Lower leg skin (tissue), 4 donors: ENCODE measurements around the gene HOXA13. TPM values are rescaled to one million over a fixed set of nuclear protein-coding genes. Genes with fewer than 3 reads are reported as not detected.
A peak's percentile ranks its signal among the peaks of the same experiment; 100 is the strongest.

Experiments
- DNase-seq, 2 donors: peaks; one replicate each; pipeline ENCODE4 v3.0.0-alpha.2; 2019; ENCODE audit warnings: low spot score in 2 of 2
- H3K4me3 ChIP-seq: fragments of 200-600 bp; sonication (generic); 2 replicates; pipeline ENCODE4 v1.5.1; 2017; ENCODE audit warnings: mild to moderate bottlenecking, low read depth; ENCODE audit not compliant: poor library complexity, severe bottlenecking
- POLR2A ChIP-seq, 2 donors: fragments of 450-650 bp; IDR thresholded peaks; one replicate each; pipeline ENCODE4 v1.6.1; 2016 to 2017; ENCODE audit warnings: antibody characterized with exemption in 2 of 2, mild to moderate bottlenecking in 1 of 2, moderate library complexity in 1 of 2
- WGBS, 2 donors: methylation state at CpG; one replicate each; pipeline ENCODE4 v1.1.5; 2018; 5-methylcytosine and 5-hydroxymethylcytosine counted together
- intact Hi-C: fragments of 100-400 bp; cut with DNase I; formaldehyde crosslinking; loops from one replicate; pipeline ENCODE4 v1.15.0; 2023; ENCODE audit warnings: low total_unique reads
- total RNA-seq, 4 donors: library from RNA; depleted of rRNA; stranded (reverse); fragments of >200 nt; gene quantifications; one replicate each; pipeline ENCODE4 v1.1.0, GENCODE V29; 2016
- TF ChIP-seq, protein P1 (sequence below), 3 donors: fragments of 450-650 bp; IDR thresholded peaks; one replicate each; pipeline ENCODE4 v1.5.1; 2016; ENCODE audit warnings: antibody characterized with exemption in 3 of 3, mild to moderate bottlenecking in 3 of 3, moderate library complexity in 2 of 3

Gene HOXA13
- total RNA-seq, 4 donors from 2014 or later: 0.11 to 0.54 (median 0.27) TPM

GRCh38 chr7:27154369-27154768 is 45.5 kb downstream of the HOXA13 start:
- peak; percentile 17 to 82 for DNase-seq
- intact Hi-C loops: loop anchor here (5.0 kb wide), 1 partner anchor 292 kb away; the partner anchor contains the start of gene SKAP2
- H3K4me3 ChIP-seq: no peak overlapping the region
- TF ChIP-seq, protein P1, sequence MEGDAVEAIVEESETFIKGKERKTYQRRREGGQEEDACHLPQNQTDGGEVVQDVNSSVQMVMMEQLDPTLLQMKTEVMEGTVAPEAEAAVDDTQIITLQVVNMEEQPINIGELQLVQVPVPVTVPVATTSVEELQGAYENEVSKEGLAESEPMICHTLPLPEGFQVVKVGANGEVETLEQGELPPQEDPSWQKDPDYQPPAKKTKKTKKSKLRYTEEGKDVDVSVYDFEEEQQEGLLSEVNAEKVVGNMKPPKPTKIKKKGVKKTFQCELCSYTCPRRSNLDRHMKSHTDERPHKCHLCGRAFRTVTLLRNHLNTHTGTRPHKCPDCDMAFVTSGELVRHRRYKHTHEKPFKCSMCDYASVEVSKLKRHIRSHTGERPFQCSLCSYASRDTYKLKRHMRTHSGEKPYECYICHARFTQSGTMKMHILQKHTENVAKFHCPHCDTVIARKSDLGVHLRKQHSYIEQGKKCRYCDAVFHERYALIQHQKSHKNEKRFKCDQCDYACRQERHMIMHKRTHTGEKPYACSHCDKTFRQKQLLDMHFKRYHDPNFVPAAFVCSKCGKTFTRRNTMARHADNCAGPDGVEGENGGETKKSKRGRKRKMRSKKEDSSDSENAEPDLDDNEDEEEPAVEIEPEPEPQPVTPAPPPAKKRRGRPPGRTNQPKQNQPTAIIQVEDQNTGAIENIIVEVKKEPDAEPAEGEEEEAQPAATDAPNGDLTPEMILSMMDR (IDR thresholded peaks at IDR 0.05): no peak
- TF ChIP-seq POLR2A (IDR thresholded peaks at IDR 0.05): no peak
- WGBS, 2 donors: 71% methylated on average over 10 of the region's 10 CpGs

DNA sequence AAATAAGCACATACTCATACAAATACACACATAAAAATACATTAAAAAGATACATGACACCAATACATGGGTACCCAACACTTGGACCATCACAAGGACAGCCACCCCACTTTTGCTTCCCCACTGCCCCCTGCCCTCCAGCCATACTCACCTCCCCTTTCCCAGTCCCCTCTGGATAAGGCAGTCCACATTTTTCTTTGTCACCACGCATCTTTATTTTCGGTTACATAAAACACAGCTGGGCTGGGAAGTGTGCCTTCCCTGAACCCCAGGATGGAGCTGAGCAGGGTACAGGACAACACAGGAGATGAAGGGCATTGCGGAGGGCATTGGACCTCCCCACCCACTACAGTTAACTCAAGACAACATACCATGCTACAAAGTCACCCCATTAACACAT is 46.4 kb downstream of the HOXA13 start:
- TF ChIP-seq POLR2A (IDR thresholded peaks at IDR 0.05): no peak
- TF ChIP-seq, protein P1 (IDR thresholded peaks at IDR 0.05): no peak
- DNase-seq: peak; percentile 7 to 62
- intact Hi-C loops: loop anchor here (5.0 kb wide), 1 partner anchor 291 kb away; the partner anchor contains the start of gene SKAP2
- no peak overlapping the region for H3K4me3 ChIP-seq
- 76 to 78% methylated on average over 3 of the region's 3 CpGs for WGBS, 2 donors

DNA sequence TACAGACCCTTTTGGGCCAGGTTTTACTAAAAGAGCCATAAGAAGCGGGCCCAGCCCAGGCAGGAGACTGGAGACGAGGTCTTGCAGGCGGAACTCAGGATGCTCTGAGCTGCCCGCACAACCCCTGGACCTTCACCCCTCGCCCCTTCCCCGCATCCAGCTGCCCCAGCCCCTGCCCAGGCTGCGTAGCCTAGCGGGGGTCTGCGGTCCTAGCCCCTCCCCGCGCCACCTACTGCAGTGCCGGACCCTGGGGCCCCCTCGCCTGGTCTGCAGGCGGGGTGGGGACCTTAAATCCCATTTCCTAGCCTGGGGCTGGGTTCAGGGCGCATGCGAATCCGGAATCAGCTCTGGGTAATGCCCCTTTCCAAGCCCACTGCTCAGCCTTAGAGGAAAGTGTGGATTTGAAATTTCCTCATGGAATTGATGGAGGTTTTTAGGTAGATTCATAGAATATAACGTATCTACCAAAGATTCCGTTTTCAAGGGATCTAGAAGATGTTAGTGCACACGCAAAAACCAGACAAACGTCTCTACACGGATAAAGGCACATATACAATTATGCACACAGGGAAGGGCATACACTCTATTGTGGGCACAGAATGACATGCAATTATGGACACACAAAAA is 47.0 kb downstream of the HOXA13 start:
- TF ChIP-seq, protein P1 (IDR thresholded peaks at IDR 0.05): no peak
- no peak for TF ChIP-seq POLR2A (IDR thresholded peaks at IDR 0.05)
- peak in 1 of 2 donors; percentile 14 for DNase-seq
- no peak overlapping the region for H3K4me3 ChIP-seq
- intact Hi-C loops: loop anchor here (5.0 kb wide), 1 partner anchor 291 kb away; the partner anchor contains the start of gene SKAP2
- WGBS, 2 donors: 25 to 34% methylated on average over 18 to 22 of the region's 22 CpGs

GRCh38 chr7:27151931-27152815 is 47.7 kb downstream of the HOXA13 start, which contains the start of gene HOXA3:
Gene HOXA3, minus strand, starts transcription at chr7:27152583. Its CDS starts 41,943 bp downstream, at chr7:27110640.
- peak within 1 kb of the TSS; percentile 45 for H3K4me3 ChIP-seq
- DNase-seq: peak; percentile 67 to 87
- TF ChIP-seq POLR2A (IDR thresholded peaks at IDR 0.05): no peak
- TF ChIP-seq, protein P1 (IDR thresholded peaks at IDR 0.05): no peak
- intact Hi-C loops: loop anchor here (5.0 kb wide), 1 partner anchor 290 kb away; the partner anchor contains the start of gene SKAP2
- 5 to 7% methylated on average over 44 to 53 of the region's 53 CpGs for WGBS, 2 donors

GRCh38 chr7:27151341-27151930 is 48.5 kb downstream of the HOXA13 start:
- H3K4me3 ChIP-seq: peak overlapping the region; percentile 45
- WGBS, 2 donors: 5% methylated on average over 27 of the region's 27 CpGs
- intact Hi-C loops: loop anchor here (5.0 kb wide), 1 partner anchor 289 kb away; the partner anchor contains the start of gene SKAP2
- DNase-seq: peak in 1 of 2 donors; percentile 89
- TF ChIP-seq POLR2A (IDR thresholded peaks at IDR 0.05): no peak
- TF ChIP-seq, protein P1 (IDR thresholded peaks at IDR 0.05): no peak
